Body of pancreas (tissue), 4 donors: ENCODE measurements around the gene MSI2. TPM values are rescaled to one million over a fixed set of nuclear protein-coding genes. Genes with fewer than 3 reads are reported as not detected.

ENCODE experiments used
- ATAC-seq: fragments of 150-250 bp; one replicate; pipeline ENCODE4 v1.9.1; 2016
- DNase-seq, 4 donors: peaks; one replicate each; pipeline ENCODE4 v3.0.0-alpha.2; 2019
- H3K27ac ChIP-seq, 4 donors: fragments of 200-600 bp; sonication (generic); 1 replicate in 3 of 4; 2 replicates in 1 of 4; pipeline versions ENCODE4 v1.5.1 to v1.6.1; 2016 to 2019; ENCODE audit warnings: mild to moderate bottlenecking in 1 of 4, mixed read lengths in 1 of 4, moderate library complexity in 1 of 4
- H3K27me3 ChIP-seq, 2 donors: fragments of 200-600 bp; sonication (generic); one replicate each; pipeline ENCODE4 v1.6.0; 2016; ENCODE audit warnings: mild to moderate bottlenecking in 1 of 2
- H3K36me3 ChIP-seq, 2 donors: fragments of 200-600 bp; sonication (generic); replicated peaks in 1 of 2; 2 replicates each; pipeline ENCODE4 v1.5.1; 2016; ENCODE audit warnings: low read depth in 2 of 2; ENCODE audit not compliant: insufficient read depth in 1 of 2
- H3K4me1 ChIP-seq: fragments of 200-600 bp; sonication (generic); one replicate; pipeline ENCODE4 v1.6.0; 2016
- H3K4me3 ChIP-seq, 2 donors: fragments of 200-600 bp; sonication (generic); 1 replicate in 1 of 2; 2 replicates in 1 of 2; pipeline ENCODE4 v1.5.1; 2016 to 2019
- H3K9me3 ChIP-seq, 3 donors: fragments of 200-600 bp; sonication (generic); 1 replicate in 2 of 3; 2 replicates in 1 of 3; pipeline ENCODE4 v1.5.1; 2016
- POLR2A ChIP-seq, 3 donors: fragments of 450-650 bp; IDR thresholded peaks; one replicate each; pipeline ENCODE4 v1.6.1; 2016; ENCODE audit warnings: antibody characterized with exemption in 3 of 3, mild to moderate bottlenecking in 2 of 3
- WGBS, 2 donors: methylation state at CpG; one replicate each; pipeline ENCODE4 v1.1.5; 2017; 5-methylcytosine and 5-hydroxymethylcytosine counted together
- intact Hi-C: fragments of 100-400 bp; cut with DNase I; formaldehyde crosslinking; loops from one replicate; pipeline ENCODE4 v1.15.1; 2023
- total RNA-seq, 2 donors: library from RNA; depleted of rRNA; stranded (reverse); fragments of >200 nt; gene quantifications; one replicate each; pipeline ENCODE4 v1.1.0, GENCODE V29; 2016
- TF ChIP-seq, protein P1 (sequence below), 7 experiments: fragments of 450-650 bp in 4 of 7; fragments of 200-600 bp in 3 of 7; sonication (generic) in 3 of 7; IDR thresholded peaks; one replicate each; pipeline ENCODE4 v1.5.1; 2016 to 2019; ENCODE audit warnings: antibody characterized with exemption in 7 of 7

MSI2 gene
- total RNA-seq, 2 donors from 2014 or later: 21.1 to 28.5 TPM

DNA sequence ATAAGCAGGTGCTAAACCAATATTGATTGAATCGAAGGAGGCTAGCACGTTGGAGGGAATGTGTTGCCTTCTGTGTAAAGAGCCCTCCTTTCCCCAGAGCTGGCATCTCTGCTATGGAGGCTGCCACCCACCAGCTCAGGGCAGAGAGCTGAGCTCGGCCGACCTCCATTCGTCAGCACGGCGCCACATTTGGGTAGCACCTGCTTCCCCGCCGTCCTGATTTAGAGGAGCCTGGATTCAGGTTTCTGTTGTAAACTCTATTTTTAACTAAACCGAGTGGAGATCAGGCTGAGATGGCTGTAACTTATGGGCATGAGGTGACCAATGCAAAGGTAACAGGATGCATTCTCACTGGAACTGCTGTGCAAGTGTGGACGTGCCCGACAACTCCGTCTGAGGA lies 316.3 kb downstream of the MSI2 start:
- ATAC-seq (no peak), DNase-seq (no peak)
- 88 to 89% methylated on average over 13 of the region's 13 CpGs for WGBS, 2 donors
- no peaks in the 10 kb centered on the region for H3K36me3 ChIP-seq
- no peak overlapping the region for H3K27ac ChIP-seq
- TF ChIP-seq, protein P1, sequence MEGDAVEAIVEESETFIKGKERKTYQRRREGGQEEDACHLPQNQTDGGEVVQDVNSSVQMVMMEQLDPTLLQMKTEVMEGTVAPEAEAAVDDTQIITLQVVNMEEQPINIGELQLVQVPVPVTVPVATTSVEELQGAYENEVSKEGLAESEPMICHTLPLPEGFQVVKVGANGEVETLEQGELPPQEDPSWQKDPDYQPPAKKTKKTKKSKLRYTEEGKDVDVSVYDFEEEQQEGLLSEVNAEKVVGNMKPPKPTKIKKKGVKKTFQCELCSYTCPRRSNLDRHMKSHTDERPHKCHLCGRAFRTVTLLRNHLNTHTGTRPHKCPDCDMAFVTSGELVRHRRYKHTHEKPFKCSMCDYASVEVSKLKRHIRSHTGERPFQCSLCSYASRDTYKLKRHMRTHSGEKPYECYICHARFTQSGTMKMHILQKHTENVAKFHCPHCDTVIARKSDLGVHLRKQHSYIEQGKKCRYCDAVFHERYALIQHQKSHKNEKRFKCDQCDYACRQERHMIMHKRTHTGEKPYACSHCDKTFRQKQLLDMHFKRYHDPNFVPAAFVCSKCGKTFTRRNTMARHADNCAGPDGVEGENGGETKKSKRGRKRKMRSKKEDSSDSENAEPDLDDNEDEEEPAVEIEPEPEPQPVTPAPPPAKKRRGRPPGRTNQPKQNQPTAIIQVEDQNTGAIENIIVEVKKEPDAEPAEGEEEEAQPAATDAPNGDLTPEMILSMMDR (IDR thresholded peaks at IDR 0.05): no peak
- no peak for TF ChIP-seq POLR2A (IDR thresholded peaks at IDR 0.05)
- H3K9me3 ChIP-seq: no peaks in the 10 kb centered on the region
- intact Hi-C loops: no loop called here
- H3K4me1 ChIP-seq: peaks cover 9% of the 10 kb centered on the region
- H3K4me3 ChIP-seq: no peak overlapping the region
- no peaks in the 10 kb centered on the region for H3K27me3 ChIP-seq

- peaks cover 9% of the 10 kb centered on the region for H3K4me1 ChIP-seq
- H3K27me3 ChIP-seq: no peaks in the 10 kb centered on the region
- no peak overlapping the region for H3K4me3 ChIP-seq
- DNase-seq (peak in 3 of 4 donors; percentile 10 to 35 (median 26)), ATAC-seq (peak; percentile 22)
- H3K36me3 ChIP-seq: no peaks in the 10 kb centered on the region
- TF ChIP-seq POLR2A (IDR thresholded peaks at IDR 0.05): no peak
- TF ChIP-seq, protein P1 (IDR thresholded peaks at IDR 0.05): no peak
- H3K9me3 ChIP-seq: no peaks in the 10 kb centered on the region
- 72 to 90% methylated on average over 4 of the region's 4 CpGs for WGBS, 2 donors
- intact Hi-C loops: no loop called here
- no peak overlapping the region for H3K27ac ChIP-seq
These were observed 317.8 kb downstream of the MSI2 start for GRCh38 chr17:57574040-57574513.

DNA sequence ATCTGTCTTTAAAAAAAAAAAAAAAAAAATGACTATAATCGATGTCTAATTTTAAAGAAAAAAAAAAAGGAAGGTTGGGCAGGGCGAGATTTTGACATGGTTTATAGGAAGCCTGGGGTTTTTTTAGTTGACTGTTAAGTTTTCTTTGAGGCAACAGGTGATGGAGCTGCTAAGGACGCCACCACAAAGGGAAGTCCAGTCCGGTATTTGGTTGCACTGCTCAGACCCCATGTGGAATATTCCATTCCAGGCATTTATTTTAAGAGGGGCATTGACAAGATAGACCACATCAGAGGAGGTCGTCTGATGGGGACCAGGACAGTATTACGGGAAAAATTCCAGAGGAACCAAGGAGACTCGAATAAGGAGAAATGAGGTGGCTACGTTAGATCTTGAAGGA lies 320.4 kb downstream of the MSI2 start:
- no peak for TF ChIP-seq POLR2A (IDR thresholded peaks at IDR 0.05)
- H3K27ac ChIP-seq: no peak overlapping the region
- intact Hi-C loops: no loop called here
- no peaks in the 10 kb centered on the region for H3K36me3 ChIP-seq
- WGBS, 2 donors: 78 to 90% methylated on average over 8 of the region's 8 CpGs
- no peaks in the 10 kb centered on the region for H3K4me1 ChIP-seq
- no peak for ATAC-seq
- H3K27me3 ChIP-seq: no peaks in the 10 kb centered on the region
- H3K9me3 ChIP-seq: no peaks in the 10 kb centered on the region
- DNase-seq: no peak
- H3K4me3 ChIP-seq: no peak overlapping the region

DNA sequence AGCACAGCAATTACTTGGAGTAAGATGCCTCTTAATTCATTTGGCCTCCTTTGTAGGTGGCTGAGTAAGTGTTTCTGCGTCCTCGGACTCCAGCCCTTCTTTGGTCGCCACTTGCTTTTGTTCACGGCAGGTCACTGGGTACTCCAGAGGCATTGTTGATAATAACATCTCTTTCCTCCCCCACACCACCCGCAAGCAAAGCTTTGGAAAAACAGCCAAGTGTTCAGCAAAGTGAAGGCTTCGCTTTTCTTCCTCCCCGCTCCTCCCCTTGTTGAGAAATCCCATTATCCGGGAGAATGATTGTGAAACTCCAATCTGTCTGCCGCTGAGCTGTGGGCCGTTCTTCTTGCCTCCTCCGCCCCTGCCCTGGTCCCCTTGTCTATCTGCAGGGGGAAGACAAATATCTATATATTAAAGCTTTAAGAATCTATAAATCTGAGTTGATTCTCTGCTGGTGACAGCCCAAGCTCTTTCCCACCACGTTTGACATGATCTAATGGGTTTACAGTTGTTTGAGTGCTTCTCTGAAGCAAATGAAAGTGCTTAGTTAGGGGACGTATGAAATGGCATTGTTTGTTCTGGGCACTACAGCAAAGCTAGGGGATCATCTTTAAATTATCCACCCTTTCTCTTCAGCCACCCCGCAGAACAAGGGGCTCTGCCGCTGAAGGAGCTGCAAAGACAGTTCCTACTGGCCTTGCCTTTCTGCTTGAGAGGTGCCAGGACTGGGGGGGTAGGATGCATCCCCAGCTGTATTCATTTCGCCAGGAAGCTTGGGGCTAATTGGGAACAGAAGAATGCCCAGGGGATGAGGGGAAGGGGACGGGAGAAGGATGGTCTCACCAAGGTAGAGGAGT lies 321.7 kb downstream of the MSI2 start:
- intact Hi-C loops: no loop called here

GRCh38 chr17:57578608-57579225 lies 322.4 kb downstream of the MSI2 start:
- no peak for TF ChIP-seq POLR2A (IDR thresholded peaks at IDR 0.05)
- TF ChIP-seq, protein P1 (IDR thresholded peaks at IDR 0.05): no peak
- no peaks in the 10 kb centered on the region for H3K36me3 ChIP-seq
- H3K9me3 ChIP-seq: no peaks in the 10 kb centered on the region
- intact Hi-C loops: no loop called here
- no peaks in the 10 kb centered on the region for H3K4me1 ChIP-seq
- no peaks in the 10 kb centered on the region for H3K27me3 ChIP-seq
- H3K4me3 ChIP-seq: no peak overlapping the region
- no peak for DNase-seq
- no peak overlapping the region for H3K27ac ChIP-seq
- ATAC-seq: no peak
- WGBS, 2 donors: 72 to 85% methylated on average over 5 of the region's 5 CpGs

More for the DNA sequence above, 321.7 kb downstream of the MSI2 start:
- Histone ChIP-seq H3K4me1 (no peaks in the 10 kb centered on the region), H3K27ac (peak overlapping the region in 1 of 4 donors; percentile 38), H3K27me3 (no peaks in the 10 kb centered on the region), H3K4me3 (no peak overlapping the region), H3K36me3 (no peaks in the 10 kb centered on the region), H3K9me3 (no peaks in the 10 kb centered on the region)
- peak; percentile 45 for ATAC-seq
- DNase-seq: peak in 3 of 4 donors; percentile 19 to 38 (median 21)
- 64 to 78% methylated on average over 17 of the region's 17 CpGs for WGBS, 2 donors
- TF ChIP-seq POLR2A (IDR thresholded peaks at IDR 0.05): no peak
- TF ChIP-seq, protein P1 (IDR thresholded peaks at IDR 0.05): no peak
